NCI-H69 (cell line): ENCODE measurements around the gene EIF2AK3.
"Not testable (repeated sequence)": the region's sequence is repeated elsewhere in the genome, so short reads cannot be mapped to it uniquely, and the experiment has no call there.

Experiments
- DNase-seq: peaks from one replicate; lab custom pipeline; 2025; lab: John Stamatoyannopoulos, UW

EIF2AK3 gene

DNA sequence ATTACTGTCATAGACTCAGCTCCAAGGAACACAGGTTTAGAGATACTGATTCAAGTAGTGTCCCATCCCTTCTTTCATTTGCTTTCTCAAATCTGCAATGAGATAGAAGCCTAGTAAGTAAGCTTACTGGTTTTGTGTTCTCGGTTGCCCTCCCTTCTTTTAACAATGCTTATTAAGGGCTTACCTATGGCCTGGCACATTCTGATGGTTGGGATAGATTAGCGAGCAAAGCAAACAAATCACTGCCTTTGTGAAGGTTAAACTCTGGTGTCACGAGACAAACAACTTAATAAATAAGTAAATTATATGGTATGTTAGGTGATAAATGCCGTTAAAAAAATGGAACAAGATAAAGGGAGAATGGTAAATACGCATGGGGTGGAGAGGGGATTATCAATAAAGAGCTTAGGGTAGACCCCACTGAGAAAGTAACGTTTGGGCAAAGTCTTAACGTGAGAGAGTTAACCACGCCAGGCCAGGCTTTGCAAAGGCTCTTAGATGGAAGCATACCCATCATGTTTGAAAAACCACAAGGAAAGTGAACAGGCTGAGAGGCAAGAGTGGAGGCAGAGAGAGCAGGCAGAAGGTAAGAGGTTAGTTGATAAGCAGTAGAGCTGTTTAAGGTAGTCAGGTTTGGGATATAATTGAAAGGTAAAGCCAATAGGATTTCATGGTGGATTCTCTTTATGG is 31.0 kb downstream of the EIF2AK3 start:
- no peak for DNase-seq

GRCh38 chr2:88591698-88592097 is 35.6 kb downstream of the EIF2AK3 start:
- no peak for DNase-seq

DNA sequence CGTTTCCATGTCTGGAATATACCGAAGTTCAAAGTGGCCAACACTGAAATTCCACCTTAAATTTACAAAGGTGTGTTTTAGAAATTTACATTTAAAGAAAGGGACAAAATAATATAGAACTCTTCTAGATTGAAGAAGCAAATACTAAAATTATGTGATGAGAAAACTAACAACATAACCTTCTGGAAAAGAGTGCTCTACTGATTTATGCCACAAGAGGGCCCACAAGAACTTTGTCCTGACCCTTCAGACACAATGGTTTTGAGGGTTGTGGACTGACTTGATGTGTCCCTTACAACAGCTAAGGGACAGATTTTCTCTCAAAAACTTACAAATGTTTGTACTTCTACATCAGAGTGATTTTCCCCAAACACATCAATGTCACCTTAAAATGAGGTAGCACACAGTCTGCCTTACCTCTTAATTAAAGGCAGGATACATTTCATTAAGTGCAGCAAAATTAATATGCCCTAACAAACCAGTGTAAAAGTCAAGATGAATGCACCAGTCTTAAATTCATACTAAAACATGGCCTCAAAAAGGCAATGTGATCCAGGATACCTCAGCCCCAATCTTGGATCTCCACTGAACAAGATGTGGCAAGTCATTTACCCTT is 36.2 kb downstream of the EIF2AK3 start:
- DNase-seq: peak; percentile 58

- no peak for DNase-seq
These were observed 41.3 kb downstream of the EIF2AK3 start for GRCh38 chr2:88585969-88586368.

DNA sequence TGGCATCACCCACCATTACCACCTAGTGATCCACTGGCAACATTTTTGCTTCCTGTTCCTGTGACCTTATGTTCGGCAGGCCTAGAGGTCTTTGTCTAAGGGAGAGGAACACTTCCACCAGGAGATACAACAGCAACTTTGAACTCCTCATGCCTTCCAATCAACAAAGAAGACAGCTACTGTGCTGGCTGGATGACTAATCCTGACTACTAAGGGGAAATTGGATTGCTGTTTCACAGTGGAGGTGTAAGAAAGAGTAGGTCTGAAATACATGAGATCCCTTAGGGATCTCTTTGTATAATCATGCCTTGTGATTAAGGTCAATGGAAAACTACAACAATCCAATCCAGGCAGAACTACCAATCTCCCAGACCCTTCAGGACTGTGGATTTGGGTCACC is 45.2 kb downstream of the EIF2AK3 start:
- DNase-seq: no peak

DNA sequence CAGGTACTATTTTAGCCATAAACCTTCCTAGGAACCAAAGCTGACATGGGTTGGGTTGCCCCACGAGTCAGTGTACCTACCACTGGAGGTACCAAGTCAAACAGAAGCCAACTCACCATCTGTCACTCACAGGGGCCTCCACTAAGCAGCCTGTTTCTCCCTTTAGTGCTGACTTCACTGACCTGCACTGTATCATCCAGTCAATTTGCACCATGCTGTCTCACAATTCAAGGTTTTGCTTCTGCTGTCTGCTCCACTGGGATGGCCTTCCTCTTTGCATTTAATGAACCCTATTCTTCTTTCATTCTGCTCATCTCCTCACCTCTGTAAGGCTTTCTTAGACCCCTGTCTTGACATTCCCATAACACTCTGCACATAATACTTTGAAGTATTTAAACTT is 47.2 kb downstream of the EIF2AK3 start:
- peak; percentile 1 for DNase-seq

DNA sequence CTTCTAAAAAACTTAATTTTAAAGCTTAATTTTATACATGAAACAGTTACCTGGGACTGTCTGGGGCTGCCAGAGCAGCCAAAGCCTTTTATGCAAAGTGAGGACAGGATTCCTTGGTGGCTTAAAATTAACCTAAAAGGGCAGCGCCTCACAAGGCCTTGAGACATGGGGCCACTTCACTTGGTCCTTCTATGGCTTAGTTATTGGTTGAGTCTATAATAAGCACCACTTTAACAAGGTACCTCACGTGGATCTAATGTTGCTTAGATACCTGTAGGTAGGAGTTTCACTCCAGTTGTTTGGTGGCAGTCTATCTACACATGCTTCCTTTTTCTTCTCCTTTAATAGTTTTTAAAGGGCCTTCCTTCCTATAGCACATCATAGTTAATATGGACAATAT is 51.6 kb downstream of the EIF2AK3 start:
- DNase-seq: no peak

DNA sequence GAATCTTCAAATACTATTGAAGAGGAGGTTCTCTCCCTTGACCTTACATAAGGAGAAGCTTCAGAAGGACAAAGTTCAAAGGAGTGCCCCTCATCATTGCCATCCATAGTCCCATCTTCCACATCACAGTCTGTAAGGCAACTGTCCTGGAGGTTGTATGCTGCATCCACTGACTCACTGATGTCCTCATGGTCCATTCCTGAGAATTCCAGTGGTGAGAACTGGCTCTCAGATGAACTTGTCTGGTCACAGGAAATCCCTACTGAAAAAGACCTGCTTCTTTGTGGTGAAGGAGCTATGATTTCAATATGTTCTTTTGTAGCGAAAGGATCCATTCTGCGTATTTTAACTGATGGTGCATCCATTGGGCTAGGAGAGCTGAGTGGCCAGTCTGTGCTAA is 52.2 kb downstream of the EIF2AK3 start:
- DNase-seq: no peak

DNA sequence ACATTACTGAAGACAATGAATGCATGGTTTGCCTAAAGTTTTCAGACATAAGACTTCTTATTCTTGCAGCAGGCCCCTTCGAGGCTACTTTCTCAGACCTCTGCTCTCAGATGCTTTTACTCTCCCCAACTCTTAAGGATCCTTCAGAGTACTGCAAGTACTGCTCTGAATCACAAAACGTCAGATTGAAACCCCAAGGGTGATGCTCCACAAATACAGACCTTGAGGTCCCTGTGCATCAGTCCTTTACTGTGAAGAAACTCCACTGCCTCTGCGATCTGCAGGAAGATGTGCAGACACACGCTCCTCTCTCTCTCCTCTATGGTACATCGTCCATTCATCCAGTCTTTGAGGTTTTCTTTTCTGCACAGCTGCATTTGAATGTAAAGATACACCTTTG is 52.8 kb downstream of the EIF2AK3 start:
- no peak for DNase-seq

DNA sequence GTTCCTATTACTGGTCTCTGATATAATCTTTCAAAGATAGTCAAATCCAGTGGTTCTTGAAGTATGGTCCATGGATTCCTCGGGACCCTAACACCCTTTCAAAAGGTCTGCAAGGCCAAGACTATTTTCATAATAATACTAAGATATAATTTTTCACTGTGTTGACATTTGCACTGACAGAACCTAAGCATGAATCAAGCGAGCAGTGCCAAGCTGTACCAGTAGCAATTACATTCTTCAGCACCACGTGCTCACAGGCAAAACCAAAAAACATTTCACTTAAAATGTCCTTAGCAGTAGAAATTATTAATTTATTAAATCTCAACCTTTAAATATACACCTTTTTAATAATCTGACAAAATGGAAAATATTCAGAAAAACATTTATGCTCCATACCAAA is 59.1 kb downstream of the EIF2AK3 start:
- no peak for DNase-seq

DNA sequence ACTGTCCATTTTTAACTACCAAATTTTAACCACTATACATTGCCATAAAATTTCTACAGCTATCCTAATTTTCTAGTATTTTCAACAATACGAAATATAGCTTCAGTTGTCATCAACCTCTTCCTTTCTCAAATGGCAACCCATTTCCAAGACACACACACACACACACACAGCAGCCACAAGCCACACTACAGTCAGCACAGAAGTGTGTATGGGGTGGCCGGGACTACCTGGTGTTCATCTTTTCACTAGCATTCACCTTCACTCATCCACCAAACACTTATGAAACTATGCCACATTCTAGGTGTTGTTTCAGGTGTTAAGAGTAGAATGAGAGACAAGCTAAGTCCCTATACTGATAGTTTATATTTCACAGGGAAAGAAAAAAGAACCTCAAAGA is 62.9 kb downstream of the EIF2AK3 start:
- no peak for DNase-seq

- DNase-seq: no peak
These were observed 64.1 kb downstream of the EIF2AK3 start for GRCh38 chr2:88563129-88563528.

DNA sequence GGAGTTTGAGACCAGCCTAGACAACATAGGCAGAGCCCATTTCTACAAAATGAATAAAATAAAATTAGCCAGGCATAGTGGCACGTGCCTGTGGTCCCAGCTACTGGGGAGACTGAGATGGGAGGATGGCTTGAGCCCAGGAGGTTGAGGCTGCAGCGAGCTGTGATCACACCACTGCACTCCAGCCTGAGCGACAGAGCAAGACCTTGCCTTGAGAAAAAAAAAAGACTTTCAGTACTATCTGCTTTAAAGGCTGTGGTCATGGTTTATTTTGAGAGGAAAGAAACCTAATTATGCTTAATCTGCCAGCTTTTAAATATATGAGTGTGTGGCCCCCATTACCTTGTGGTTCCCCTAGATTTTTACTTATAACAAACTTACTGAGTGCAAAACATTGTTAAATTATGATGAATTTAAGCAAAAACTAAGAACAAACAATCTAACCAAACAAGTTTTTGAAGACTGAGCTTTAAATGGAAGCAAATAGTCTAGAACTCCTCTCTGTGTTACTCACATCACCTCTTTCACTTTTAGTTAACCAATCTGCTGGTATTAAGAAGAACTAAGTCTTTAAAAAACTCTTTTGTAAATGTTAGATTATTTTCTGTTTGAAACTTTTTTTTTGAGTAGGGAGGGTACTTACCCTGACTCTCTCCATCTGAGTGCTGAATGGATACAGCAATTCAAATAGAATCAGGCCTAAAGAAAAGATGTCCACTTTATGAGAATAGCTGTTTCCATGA is 65.4 kb downstream of the EIF2AK3 start:
- DNase-seq: no peak

GRCh38 chr2:88560619-88561307 is 66.5 kb downstream of the EIF2AK3 start:
- DNase-seq: no peak

GRCh38 chr2:88557290-88557689 is 70.0 kb downstream of the EIF2AK3 start:
- no peak for DNase-seq

DNA sequence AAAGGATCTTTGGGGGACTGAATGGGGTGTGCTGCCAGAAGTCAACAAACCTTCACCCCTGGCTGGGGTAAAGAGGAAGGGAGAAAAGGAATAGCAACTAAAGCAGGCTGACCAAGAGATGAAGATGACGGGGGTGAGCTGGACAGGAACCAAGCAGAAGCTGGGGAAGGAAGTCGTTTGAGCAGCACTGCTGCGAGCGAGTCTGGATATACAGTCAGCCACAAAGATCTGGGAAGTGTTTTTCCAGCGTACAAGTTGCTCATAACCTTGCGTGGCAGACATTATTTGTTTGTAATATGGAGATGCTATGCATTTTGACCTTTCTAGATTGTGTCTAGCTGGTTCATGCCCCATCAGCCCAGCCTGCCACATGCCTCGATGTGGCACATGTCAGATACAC is 71.2 kb downstream of the EIF2AK3 start:
- DNase-seq: no peak

GRCh38 chr2:88554189-88554588 is 73.1 kb downstream of the EIF2AK3 start:
- DNase-seq: peak; percentile 6

- no peak for DNase-seq
These were observed 77.5 kb downstream of the EIF2AK3 start for GRCh38 chr2:88549616-88550292.

- DNase-seq: not testable (repeated sequence)
These were observed 81.0 kb downstream of the EIF2AK3 start for GRCh38 chr2:88546291-88546690.

GRCh38 chr2:88545118-88545517 is 82.1 kb downstream of the EIF2AK3 start:
- DNase-seq: peak; percentile 14

GRCh38 chr2:88543541-88544057 is 83.7 kb downstream of the EIF2AK3 start:
- DNase-seq: no peak

- DNase-seq: no peak
These were observed 84.6 kb downstream of the EIF2AK3 start for GRCh38 chr2:88542668-88543067.
